A673 (cell line): ENCODE results near the gene CAAP1. TPM values are rescaled to one million over a fixed set of nuclear protein-coding genes. Genes with fewer than 3 reads are reported as not detected.
"Not testable (repeated sequence)": the region's sequence is repeated elsewhere in the genome, so short reads cannot be mapped to it uniquely, and the experiment has no call there.

ENCODE experiments used
- BruUV-seq: library from RNA; stranded (reverse); fragments of 400-500 nt; replicated peaks from 2 replicates; lab custom pipeline; 2021; lab: Mats Ljungman, UMichigan
- CTCF ChIA-PET: fragments of 300-600 bp; sonication (Branson Sonifier 250); formaldehyde crosslinking; loops from one replicate; lab custom pipeline; 2022; ENCODE audit warnings: antibody characterized with exemption; lab: Charles Lee
- POLR2A ChIA-PET: fragments of 300-600 bp; sonication (Branson Sonifier 250); formaldehyde crosslinking; loops from one replicate; lab custom pipeline; 2022; ENCODE audit warnings: antibody characterized with exemption; ENCODE audit not compliant: low non-redundant PET; lab: Charles Lee
- DNase-seq: peaks from one replicate; pipeline ENCODE4 v3.0.0-alpha.2; 2015; ENCODE audit warnings: low spot score
- H3K27ac ChIP-seq: fragments of 200-600 bp; sonication (generic); 2 replicates; pipeline ENCODE4 v1.5.1; 2016; ENCODE audit warnings: mixed run types, low read depth, mild to moderate bottlenecking, mixed read lengths, antibody characterized with exemption, low read length; ENCODE audit not compliant: poor library complexity, severe bottlenecking
- H3K27me3 ChIP-seq: fragments of 200-600 bp; sonication (generic); replicated peaks from 2 replicates; pipeline ENCODE4 v1.6.1; 2017; ENCODE audit warnings: mixed run types, low read depth, mild to moderate bottlenecking, mixed read lengths, antibody characterized with exemption, low read length; ENCODE audit not compliant: insufficient read depth, poor library complexity
- H3K36me3 ChIP-seq: fragments of 200-600 bp; sonication (generic); 2 replicates; pipeline ENCODE4 v1.6.1; 2016; ENCODE audit warnings: mixed run types, mild to moderate bottlenecking, mixed read lengths, antibody characterized with exemption, low read length; ENCODE audit not compliant: insufficient read depth, poor library complexity, severe bottlenecking
- H3K4me1 ChIP-seq: fragments of 200-600 bp; sonication (generic); 2 replicates; pipeline ENCODE4 v1.6.1; 2017; ENCODE audit warnings: mixed run types, mild to moderate bottlenecking, mixed read lengths, antibody characterized with exemption, low read length; ENCODE audit not compliant: insufficient read depth, poor library complexity, severe bottlenecking
- H3K4me3 ChIP-seq: fragments of 200-600 bp; sonication (generic); 2 replicates; pipeline ENCODE4 v1.5.1; 2016; ENCODE audit warnings: low read depth, mixed run types, mild to moderate bottlenecking, mixed read lengths, low read length; ENCODE audit not compliant: poor library complexity, severe bottlenecking
- H3K9me3 ChIP-seq: fragments of 200-600 bp; sonication (generic); 2 replicates; pipeline ENCODE4 v1.6.1; 2016; ENCODE audit warnings: mixed run types, low read depth, mild to moderate bottlenecking, mixed read lengths, antibody characterized with exemption, low read length; ENCODE audit not compliant: poor library complexity, severe bottlenecking
- EZH2 ChIP-seq: fragments of 200-600 bp; sonication (generic); IDR thresholded peaks from 2 replicates; pipeline ENCODE4 v1.6.1; 2017; ENCODE audit warnings: borderline replicate concordance, low read depth, mild to moderate bottlenecking, mixed read lengths, antibody characterized with exemption, low read length; ENCODE audit not compliant: poor library complexity, severe bottlenecking
- intact Hi-C: fragments of 100-400 bp; cut with micrococcal nuclease; formaldehyde crosslinking; loops from one replicate; pipeline ENCODE4 v1.10.0; 2022; ENCODE audit not compliant: unreplicated experiment
- total RNA-seq: library from RNA; stranded (reverse); gene quantifications from 2 replicates; pipeline ENCODE4 v1.2.3, GENCODE V29; 2021
- TF ChIP-seq, protein P1 (sequence below): fragments of 300-800, 200-600 bp; sonication (generic); conservative IDR thresholded peaks from 2 replicates; pipeline ENCODE4 v1.5.1; 2017; ENCODE audit warnings: low read depth, mild to moderate bottlenecking, antibody characterized with exemption, low read length, moderate library complexity, mixed read lengths

Gene CAAP1
- total RNA-seq, 1 experiment from 2014 or later = 9.1 TPM

DNA sequence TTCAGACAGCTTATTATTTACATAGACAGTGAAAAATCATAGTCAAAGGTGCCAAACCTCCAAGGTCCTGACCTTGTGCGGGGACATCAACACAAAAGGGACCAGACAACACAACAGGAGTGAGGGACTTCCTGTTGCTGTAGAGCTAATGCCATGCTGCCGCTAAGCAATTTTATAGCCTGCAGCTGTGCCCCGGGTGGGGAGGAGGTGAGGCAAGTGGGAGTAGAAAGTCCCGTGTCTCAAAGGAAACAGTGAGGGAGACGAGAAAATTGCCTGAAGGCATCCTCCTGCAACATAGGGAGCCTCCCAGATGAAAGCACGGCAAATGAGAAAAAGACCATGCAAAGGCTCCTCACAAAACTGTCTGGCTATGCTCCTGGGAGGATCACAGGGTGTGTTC lies 58.8 kb downstream of the CAAP1 start:
- Histone ChIP-seq H3K27me3 (no peaks in the 10 kb centered on the region), H3K4me1 (no peaks in the 10 kb centered on the region), H3K9me3 (no peaks in the 10 kb centered on the region), H3K4me3 (no peak overlapping the region), H3K27ac (no peak overlapping the region), H3K36me3 (no peaks in the 10 kb centered on the region)
- ChIA-PET CTCF (no interaction called here), POLR2A (no interaction called here)
- intact Hi-C loops = no loop called here
- peak; percentile 17 for DNase-seq
- no TSS peak for BruUV-seq
- no peak for TF ChIP-seq EZH2
- TF ChIP-seq, protein P1, sequence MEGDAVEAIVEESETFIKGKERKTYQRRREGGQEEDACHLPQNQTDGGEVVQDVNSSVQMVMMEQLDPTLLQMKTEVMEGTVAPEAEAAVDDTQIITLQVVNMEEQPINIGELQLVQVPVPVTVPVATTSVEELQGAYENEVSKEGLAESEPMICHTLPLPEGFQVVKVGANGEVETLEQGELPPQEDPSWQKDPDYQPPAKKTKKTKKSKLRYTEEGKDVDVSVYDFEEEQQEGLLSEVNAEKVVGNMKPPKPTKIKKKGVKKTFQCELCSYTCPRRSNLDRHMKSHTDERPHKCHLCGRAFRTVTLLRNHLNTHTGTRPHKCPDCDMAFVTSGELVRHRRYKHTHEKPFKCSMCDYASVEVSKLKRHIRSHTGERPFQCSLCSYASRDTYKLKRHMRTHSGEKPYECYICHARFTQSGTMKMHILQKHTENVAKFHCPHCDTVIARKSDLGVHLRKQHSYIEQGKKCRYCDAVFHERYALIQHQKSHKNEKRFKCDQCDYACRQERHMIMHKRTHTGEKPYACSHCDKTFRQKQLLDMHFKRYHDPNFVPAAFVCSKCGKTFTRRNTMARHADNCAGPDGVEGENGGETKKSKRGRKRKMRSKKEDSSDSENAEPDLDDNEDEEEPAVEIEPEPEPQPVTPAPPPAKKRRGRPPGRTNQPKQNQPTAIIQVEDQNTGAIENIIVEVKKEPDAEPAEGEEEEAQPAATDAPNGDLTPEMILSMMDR = no peak

DNA sequence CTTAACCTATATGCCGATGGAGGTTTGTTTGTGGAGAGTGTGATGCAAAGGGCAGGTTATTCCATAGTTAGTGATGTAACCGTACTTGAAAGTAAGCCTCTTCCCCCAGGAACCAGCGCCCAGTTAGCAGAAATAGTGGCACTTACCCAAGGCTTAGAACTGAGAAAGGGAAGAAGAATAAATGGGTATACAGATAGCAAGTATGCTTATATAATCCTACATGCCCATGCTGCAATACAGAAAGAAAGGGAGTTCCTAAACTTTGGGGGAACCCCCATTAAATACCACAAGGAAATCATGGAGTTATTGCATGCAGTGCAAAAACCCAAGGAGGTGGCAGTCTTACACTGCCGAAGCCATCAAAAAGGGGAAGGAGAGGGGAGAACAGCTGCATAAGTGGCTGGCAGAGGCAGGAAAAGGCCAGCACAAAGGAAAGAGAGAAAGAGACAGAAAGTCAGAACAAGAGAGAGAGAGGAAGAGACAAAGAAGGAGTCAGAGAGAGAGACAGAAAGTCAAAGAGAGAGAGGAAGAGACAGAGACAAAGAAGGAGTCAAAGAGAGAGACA lies 64.1 kb downstream of the CAAP1 start:
- CTCF ChIA-PET, H3K9me3 ChIP-seq, POLR2A ChIA-PET: not testable (repeated sequence)

DNA sequence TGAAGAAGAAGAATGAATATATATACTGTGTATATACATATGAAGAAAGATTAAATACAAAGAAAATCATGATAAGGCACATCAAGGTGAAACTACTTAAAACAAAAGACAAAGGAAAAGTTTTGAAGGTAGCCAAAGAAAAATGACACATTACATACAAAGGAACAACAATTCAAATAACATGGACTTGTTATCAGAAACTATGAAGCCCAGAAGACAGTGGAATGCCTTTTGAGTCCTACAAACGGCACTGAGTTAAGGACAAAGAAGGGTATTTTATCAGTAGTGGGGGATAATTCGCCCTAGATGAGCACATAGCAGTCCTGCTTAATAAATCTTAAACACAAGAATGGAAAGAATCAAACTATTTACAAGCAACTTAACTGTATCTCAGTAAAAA lies 77.8 kb downstream of the CAAP1 start:
- Histone ChIP-seq H3K4me1 (no peaks in the 10 kb centered on the region), H3K27me3 (no peaks in the 10 kb centered on the region), H3K9me3 (no peaks in the 10 kb centered on the region), H3K27ac (no peak overlapping the region), H3K4me3 (no peak overlapping the region), H3K36me3 (no peaks in the 10 kb centered on the region)
- no TSS peak for BruUV-seq
- TF ChIP-seq EZH2 = no peak
- TF ChIP-seq, protein P1 = no peak
- DNase-seq = no peak
- CTCF ChIA-PET = no interaction called here
- POLR2A ChIA-PET = no interaction called here
- intact Hi-C loops = no loop called here

More for the DNA sequence above, 64.1 kb downstream of the CAAP1 start:
- BruUV-seq, DNase-seq, H3K4me3 ChIP-seq, H3K27ac ChIP-seq, intact Hi-C loops, H3K36me3 ChIP-seq, H3K4me1 ChIP-seq, H3K27me3 ChIP-seq: not testable (repeated sequence)

DNA sequence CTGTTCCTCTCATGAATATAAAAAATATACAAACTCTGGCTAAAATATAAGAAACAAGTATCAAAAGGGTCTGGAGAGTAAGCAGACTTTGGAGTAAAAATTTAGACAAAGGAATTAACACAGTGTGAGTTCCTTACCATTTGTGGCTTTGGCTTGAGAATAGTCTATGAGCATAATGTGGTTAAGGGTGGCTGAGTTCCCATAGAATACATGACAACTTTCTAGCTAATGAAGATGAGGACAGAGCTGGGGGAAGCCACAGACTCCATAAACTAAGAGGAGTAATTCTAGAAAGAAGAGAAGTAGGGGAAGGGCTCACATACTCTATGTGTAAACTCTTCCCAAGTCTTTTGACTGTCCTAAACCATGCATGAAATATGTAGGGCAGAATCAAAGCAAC lies 79.4 kb downstream of the CAAP1 start:
- intact Hi-C loops = no loop called here
- no peak overlapping the region for H3K4me3 ChIP-seq
- no TSS peak for BruUV-seq
- ChIA-PET CTCF (no interaction called here), POLR2A (no interaction called here)
- no peaks in the 10 kb centered on the region for H3K36me3 ChIP-seq
- no peaks in the 10 kb centered on the region for H3K4me1 ChIP-seq
- H3K27me3 ChIP-seq = no peaks in the 10 kb centered on the region
- no peak for TF ChIP-seq EZH2
- TF ChIP-seq, protein P1 = no peak
- no peak for DNase-seq
- H3K27ac ChIP-seq = no peak overlapping the region
- H3K9me3 ChIP-seq = no peaks in the 10 kb centered on the region
